ENCODE data around the gene IFNAR2.

IFNAR2 gene

DNA sequence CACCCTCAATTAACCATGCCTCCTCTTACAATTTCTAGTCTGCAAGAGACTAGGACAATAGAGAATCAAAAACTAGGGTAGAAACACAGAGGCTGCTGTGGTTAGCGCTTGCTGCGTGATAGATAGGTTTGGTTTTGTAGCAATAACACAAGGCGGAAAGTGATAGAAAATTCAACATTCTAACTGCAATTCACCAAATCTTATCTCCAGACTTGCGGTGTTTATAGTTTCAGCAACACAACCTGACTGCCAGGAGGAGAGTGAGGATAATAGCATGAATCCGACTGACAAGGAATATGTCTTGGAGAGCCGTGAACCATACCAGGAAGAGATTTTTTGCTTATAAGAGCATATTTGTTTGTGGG, 30.7 kb upstream of the IFNAR2 start:
- DNase-seq (ENCODE audit: low read depth, low spot score), result no peak
- no peak overlapping the region for H3K9ac ChIP-seq (ENCODE audit: insufficient read length)
- TF ChIP-seq EZH2 (IDR thresholded peaks at IDR 0.05) (no peak), FOXP2 (optimal IDR thresholded peaks at IDR 0.05; ENCODE audit: control extremely low read depth, extremely low read length, insufficient read depth) (no peak), POLR2AphosphoS5 (IDR thresholded peaks at IDR 0.05; ENCODE audit: borderline replicate concordance, low read depth, low read length) (no peak)

DNA sequence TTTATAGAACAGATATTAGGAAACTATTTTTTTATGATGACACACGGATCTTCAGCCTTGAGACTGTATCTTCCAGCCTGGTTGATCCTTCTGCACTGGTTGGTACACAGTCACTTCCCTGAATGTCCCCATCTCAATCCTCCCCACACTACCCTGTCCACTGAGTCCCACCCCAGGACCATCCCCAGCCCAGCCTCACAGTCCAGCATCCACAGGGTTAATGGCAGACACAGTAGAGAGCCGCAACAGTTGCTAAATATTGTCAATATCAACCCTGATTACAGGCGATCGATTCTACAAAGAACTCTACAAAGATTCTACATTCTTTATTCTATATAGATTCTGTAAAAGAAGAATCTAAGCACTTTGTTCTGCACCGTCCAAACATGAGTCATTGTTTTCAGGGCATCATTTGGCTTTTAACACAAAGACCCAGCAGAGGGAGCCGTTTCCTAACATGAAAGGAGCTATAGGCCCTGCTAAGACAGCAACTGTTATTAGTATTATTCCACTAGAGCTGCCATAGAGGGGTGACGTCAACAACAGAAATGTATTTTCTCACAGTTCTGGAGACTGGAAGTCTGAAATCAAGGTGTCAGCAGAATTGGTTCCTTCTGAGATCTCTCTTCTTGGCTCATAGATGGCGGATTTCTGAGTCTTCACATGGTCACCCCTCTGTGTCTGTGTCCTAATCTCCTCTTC, 30.1 kb upstream of the IFNAR2 start:
- DNase-seq (ENCODE audit: low read depth, low spot score), result peak; percentile 85
- Histone ChIP-seq H3K4me3 (no peak overlapping the region), H3K27ac (no peak overlapping the region), H3K9me3 (ENCODE audit: low read depth, low read length) (no peaks in the 10 kb centered on the region), H3K36me3 (ENCODE audit: insufficient read depth, low read length) (no peaks in the 10 kb centered on the region), H3K9ac (ENCODE audit: insufficient read length) (no peak overlapping the region)
- TF ChIP-seq POLR2AphosphoS5 (IDR thresholded peaks at IDR 0.05; ENCODE audit: borderline replicate concordance, low read depth, low read length) (no peak), FOXP2 (optimal IDR thresholded peaks at IDR 0.05; ENCODE audit: control extremely low read depth, extremely low read length, insufficient read depth) (no peak), EZH2 (IDR thresholded peaks at IDR 0.05) (no peak)

More for the DNA sequence above, 30.7 kb upstream of the IFNAR2 start:
- Histone ChIP-seq H3K36me3 (ENCODE audit: insufficient read depth, low read length) (no peaks in the 10 kb centered on the region), H3K27ac (no peak overlapping the region), H3K4me3 (no peak overlapping the region), H3K9me3 (ENCODE audit: low read depth, low read length) (no peaks in the 10 kb centered on the region)

DNA sequence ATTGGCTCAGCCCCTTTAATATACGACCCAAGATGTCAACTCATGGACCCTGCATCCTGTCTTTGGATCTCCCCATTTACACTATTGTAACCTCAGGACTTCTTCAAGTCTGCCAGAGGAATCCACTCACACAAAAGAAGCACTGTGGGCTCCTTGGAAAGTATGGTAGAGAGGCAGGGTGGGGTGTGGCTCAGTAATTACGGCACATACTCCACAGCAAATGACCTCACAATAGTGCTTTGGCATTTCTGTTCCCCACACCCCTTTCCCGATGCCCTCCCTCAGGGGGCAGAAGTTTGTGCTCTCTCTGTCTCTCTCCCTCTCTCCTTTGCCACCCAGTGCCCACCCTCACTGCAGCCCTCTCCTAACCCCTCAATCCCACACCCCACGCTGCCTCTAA, 27.8 kb upstream of the IFNAR2 start:
- TF ChIP-seq POLR2AphosphoS5 (IDR thresholded peaks at IDR 0.05; ENCODE audit: borderline replicate concordance, low read depth, low read length) (no peak), EZH2 (IDR thresholded peaks at IDR 0.05) (no peak), FOXP2 (optimal IDR thresholded peaks at IDR 0.05; ENCODE audit: control extremely low read depth, extremely low read length, insufficient read depth) (no peak)
- Histone ChIP-seq H3K27ac (no peak overlapping the region), H3K9ac (ENCODE audit: insufficient read length) (no peak overlapping the region), H3K4me3 (no peak overlapping the region), H3K9me3 (ENCODE audit: low read depth, low read length) (no peaks in the 10 kb centered on the region), H3K36me3 (ENCODE audit: insufficient read depth, low read length) (no peaks in the 10 kb centered on the region)
- no peak for DNase-seq (ENCODE audit: low read depth, low spot score)

DNA sequence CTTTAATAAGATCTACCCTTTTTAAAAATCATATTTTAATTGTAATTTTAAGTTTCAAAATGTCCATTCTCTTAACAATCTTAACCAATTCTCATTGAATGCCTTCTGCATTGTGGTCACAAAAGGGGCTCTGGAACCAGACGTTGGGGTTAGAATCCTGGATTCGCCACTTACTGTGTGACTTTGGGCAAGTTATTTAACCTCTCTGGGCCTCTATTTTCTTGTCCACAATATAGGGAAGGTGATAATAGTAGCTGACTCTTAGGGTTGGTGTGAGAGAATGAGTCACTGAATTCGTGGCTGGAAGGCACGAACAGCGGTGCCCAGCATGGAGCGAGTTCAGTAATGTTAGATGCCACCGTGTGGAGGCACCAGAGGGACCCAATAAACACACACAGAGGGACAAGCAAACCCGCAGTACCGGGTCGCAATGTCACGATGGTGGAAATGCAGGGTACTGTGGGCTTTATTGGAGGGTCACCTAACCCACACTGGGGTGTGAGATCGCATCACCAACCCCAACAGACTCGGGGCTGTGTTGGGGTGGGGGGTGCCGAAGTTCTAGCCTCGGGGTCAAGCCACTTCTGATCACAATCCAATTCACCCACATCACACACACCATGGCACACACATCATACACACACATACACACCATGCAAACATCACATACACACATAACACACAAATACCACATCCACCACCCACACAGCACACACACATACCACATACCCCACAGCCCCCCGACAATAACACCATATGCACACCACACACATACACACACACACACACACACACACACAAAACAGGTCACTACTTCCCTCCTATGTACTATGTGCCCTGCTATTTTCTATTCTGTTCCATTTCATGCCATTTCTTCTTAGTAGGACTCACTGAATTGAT, 27.0 kb upstream of the IFNAR2 start:
- H3K4me3 ChIP-seq, result no peak overlapping the region
- H3K36me3 ChIP-seq (ENCODE audit: insufficient read depth, low read length), result no peaks in the 10 kb centered on the region
- H3K9ac ChIP-seq (ENCODE audit: insufficient read length), result no peak overlapping the region
- TF ChIP-seq FOXP2 (optimal IDR thresholded peaks at IDR 0.05; ENCODE audit: control extremely low read depth, extremely low read length, insufficient read depth) (no peak), POLR2AphosphoS5 (IDR thresholded peaks at IDR 0.05; ENCODE audit: borderline replicate concordance, low read depth, low read length) (no peak), EZH2 (IDR thresholded peaks at IDR 0.05) (no peak)
- H3K27ac ChIP-seq, result no peak overlapping the region
- DNase-seq (ENCODE audit: low read depth, low spot score), result no peak
- no peaks in the 10 kb centered on the region for H3K9me3 ChIP-seq (ENCODE audit: low read depth, low read length)

GRCh38 chr21:33203371-33203724, 26.4 kb upstream of the IFNAR2 start:
- Histone ChIP-seq H3K9ac (ENCODE audit: insufficient read length) (no peak overlapping the region), H3K4me3 (no peak overlapping the region), H3K36me3 (ENCODE audit: insufficient read depth, low read length) (no peaks in the 10 kb centered on the region), H3K9me3 (ENCODE audit: low read depth, low read length) (peaks cover 3% of the 10 kb centered on the region; the same call in 1 of the 2 replicates), H3K27ac (no peak overlapping the region)
- DNase-seq (ENCODE audit: low read depth, low spot score), result no peak
- TF ChIP-seq POLR2AphosphoS5 (IDR thresholded peaks at IDR 0.05; ENCODE audit: borderline replicate concordance, low read depth, low read length), result no peak
- TF ChIP-seq EZH2 (IDR thresholded peaks at IDR 0.05), result no peak
- TF ChIP-seq FOXP2 (optimal IDR thresholded peaks at IDR 0.05; ENCODE audit: control extremely low read depth, extremely low read length, insufficient read depth), result no peak

- H3K9me3 ChIP-seq (ENCODE audit: low read depth, low read length), result peaks cover 5% of the 10 kb centered on the region; the same call in 1 of the 2 replicates
- H3K9ac ChIP-seq (ENCODE audit: insufficient read length), result no peak overlapping the region
- H3K36me3 ChIP-seq (ENCODE audit: insufficient read depth, low read length), result no peaks in the 10 kb centered on the region
- DNase-seq (ENCODE audit: low read depth, low spot score), result no peak
- H3K4me3 ChIP-seq, result no peak overlapping the region
- no peak overlapping the region for H3K27ac ChIP-seq
- TF ChIP-seq EZH2 (IDR thresholded peaks at IDR 0.05), result no peak
- no peak for TF ChIP-seq POLR2AphosphoS5 (IDR thresholded peaks at IDR 0.05; ENCODE audit: borderline replicate concordance, low read depth, low read length)
- no peak for TF ChIP-seq FOXP2 (optimal IDR thresholded peaks at IDR 0.05; ENCODE audit: control extremely low read depth, extremely low read length, insufficient read depth)
These were observed 24.3 kb upstream of the IFNAR2 start for GRCh38 chr21:33205476-33205875.

GRCh38 chr21:33206771-33207281, 22.9 kb upstream of the IFNAR2 start:
- TF ChIP-seq POLR2AphosphoS5 (IDR thresholded peaks at IDR 0.05; ENCODE audit: borderline replicate concordance, low read depth, low read length), result no peak
- TF ChIP-seq FOXP2 (optimal IDR thresholded peaks at IDR 0.05; ENCODE audit: control extremely low read depth, extremely low read length, insufficient read depth), result no peak
- no peak for TF ChIP-seq EZH2 (IDR thresholded peaks at IDR 0.05)
- H3K9me3 ChIP-seq (ENCODE audit: low read depth, low read length), result peaks cover 5% of the 10 kb centered on the region; the same call in 1 of the 2 replicates
- no peak overlapping the region for H3K9ac ChIP-seq (ENCODE audit: insufficient read length)
- no peak for DNase-seq (ENCODE audit: low read depth, low spot score)
- H3K4me3 ChIP-seq, result no peak overlapping the region
- H3K36me3 ChIP-seq (ENCODE audit: insufficient read depth, low read length), result no peaks in the 10 kb centered on the region
- no peak overlapping the region for H3K27ac ChIP-seq

GRCh38 chr21:33207449-33208149, 22.1 kb upstream of the IFNAR2 start:
- H3K9ac ChIP-seq (ENCODE audit: insufficient read length), result no peak overlapping the region
- no peak overlapping the region for H3K4me3 ChIP-seq
- no peak overlapping the region for H3K27ac ChIP-seq
- TF ChIP-seq EZH2 (IDR thresholded peaks at IDR 0.05) (no peak), FOXP2 (optimal IDR thresholded peaks at IDR 0.05; ENCODE audit: control extremely low read depth, extremely low read length, insufficient read depth) (no peak), POLR2AphosphoS5 (IDR thresholded peaks at IDR 0.05; ENCODE audit: borderline replicate concordance, low read depth, low read length) (no peak)
- no peaks in the 10 kb centered on the region for H3K36me3 ChIP-seq (ENCODE audit: insufficient read depth, low read length)
- DNase-seq (ENCODE audit: low read depth, low spot score), result no peak
- peaks cover 5% of the 10 kb centered on the region; the same call in 1 of the 2 replicates for H3K9me3 ChIP-seq (ENCODE audit: low read depth, low read length)
